Bone marrow (tissue), 2 donors: ENCODE measurements around the gene PHLDA3.

Source experiments
- DNase-seq, 2 donors: peaks; one replicate each; lab custom pipeline; 2025; lab: John Stamatoyannopoulos, UW

PHLDA3 gene

DNA sequence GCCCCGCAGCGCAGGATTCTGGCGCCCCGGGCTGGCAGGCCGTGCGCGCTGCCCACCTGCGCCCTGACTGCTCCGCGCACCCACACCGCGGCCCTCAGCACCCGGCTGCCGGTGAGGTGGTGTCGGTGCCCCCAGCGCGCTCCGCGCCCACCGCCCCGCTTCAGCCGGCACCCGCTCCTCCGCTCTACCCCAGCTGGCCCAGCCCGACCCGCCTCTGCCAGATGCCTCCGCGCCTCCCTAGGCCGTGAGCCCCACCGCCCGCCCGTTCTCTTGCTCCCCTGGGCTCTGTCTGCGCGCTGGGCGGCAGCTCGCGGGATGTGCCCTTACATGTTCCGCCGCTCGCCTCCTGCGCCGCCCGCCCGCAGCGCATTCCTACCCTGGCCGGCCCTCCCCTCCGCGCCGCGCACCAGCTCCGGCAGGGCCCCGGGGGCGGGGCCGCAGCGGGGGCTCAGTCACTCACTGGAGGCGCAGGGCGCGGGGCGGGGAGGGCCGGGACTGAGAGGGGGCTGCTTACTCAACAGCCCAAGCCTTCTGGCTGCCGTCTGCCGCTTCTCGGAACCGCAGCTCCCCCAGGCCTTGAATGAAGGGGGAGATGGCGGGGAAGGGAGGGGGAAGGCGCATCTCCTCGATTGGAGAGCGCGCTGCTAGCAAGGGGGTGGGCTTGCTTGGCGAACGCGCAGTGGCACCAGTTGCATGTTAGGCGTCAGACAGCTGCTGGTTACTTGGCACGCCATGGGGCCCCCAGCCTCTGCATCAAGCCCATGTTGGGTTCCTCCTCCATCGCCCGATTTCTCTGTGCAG is at the start of gene PHLDA3:
TSS of gene PHLDA3 (minus strand) at position 345 of the 801 bp plus-strand sequence. CDS start 402 bp downstream, outside the sequence.
- DNase-seq, result peak in 1 of 2 donors; percentile 44

DNA sequence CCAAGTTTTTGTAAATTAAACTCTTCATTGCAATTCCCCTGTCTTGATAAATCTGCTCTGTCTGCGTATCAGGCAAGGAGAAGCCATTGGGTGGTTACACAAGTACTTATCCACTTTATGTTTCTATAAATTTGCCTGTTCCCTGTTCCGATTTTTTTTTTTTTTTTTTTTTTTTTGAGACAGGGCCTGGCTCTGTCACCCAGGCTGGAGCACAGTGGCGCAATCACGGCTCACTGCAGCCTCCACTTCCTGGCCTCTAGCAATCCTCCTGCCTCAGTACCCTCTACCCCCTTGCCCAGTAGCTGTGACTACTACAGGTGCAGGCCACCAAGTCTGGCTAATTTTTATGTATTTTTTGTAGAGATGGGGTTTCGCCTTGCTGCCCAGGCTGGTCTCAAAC is 49.1 kb upstream of the PHLDA3 start:
- DNase-seq, result no peak

DNA sequence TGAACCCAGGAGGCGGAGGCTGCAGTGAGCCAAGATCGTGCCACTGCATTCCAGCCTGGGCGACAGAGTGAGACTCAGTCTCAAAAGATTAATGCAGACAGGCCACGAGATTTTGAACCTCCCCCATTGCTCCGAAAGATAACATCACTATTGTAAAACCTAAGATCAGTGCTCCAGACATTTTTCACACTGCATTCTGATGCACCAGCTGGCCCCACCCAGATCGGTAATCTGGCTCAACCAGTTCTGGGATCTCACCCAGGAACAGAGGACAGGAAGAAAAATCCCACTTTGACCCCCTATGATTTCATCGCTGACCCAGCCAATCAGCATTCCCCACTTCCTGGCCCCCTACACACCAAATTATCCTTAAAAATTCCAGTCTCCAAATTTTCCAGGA is 48.6 kb upstream of the PHLDA3 start:
- no peak for DNase-seq

DNA sequence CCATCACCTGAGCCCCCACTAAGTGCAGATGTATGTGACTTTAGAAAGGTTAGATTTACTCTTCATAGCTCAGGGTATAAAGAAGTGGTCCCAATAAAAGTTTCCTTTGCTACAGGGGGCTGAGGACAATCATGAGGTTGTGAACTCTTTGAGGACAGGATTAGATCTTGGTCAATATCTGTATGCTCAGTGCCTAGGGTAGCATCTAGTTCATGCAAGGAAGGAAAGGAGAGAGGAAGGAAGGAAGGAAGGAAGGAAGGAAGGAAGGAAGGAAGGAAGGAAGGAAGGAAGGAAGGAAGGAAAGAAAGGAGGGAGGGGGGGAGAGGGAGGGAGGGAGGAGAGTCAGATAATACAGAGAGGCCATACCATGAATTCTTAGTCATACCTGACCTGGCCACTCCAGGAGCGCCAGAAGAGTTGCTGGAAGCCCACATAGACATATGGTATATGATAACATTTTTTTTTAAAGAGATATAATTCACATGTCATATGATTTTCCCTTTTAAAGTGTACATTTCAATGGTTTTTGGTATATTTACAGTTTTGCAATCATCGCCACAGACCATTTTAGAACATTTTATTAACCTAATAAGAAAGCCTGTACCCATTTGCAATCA is 47.6 kb upstream of the PHLDA3 start:
- DNase-seq, result no peak

DNA sequence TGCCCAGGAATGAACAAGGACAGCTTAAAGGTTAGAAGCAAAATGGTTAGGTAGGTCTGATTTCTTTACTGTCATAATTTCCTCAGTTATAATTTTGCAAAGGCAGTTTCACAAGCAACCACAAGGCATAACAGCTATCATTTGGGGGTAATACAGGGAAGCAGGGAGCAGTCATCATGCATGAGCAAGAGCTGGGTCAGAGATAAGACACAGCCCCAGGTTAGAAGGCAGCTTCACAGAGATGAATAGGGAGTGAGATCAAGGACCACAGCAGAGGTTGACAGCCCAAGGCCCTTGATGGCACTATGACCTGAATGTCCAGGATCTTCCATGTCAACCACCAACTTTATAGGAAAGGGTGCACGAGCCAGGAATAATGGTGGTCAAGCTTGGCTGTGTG is 46.9 kb upstream of the PHLDA3 start:
- DNase-seq, result no peak

DNA sequence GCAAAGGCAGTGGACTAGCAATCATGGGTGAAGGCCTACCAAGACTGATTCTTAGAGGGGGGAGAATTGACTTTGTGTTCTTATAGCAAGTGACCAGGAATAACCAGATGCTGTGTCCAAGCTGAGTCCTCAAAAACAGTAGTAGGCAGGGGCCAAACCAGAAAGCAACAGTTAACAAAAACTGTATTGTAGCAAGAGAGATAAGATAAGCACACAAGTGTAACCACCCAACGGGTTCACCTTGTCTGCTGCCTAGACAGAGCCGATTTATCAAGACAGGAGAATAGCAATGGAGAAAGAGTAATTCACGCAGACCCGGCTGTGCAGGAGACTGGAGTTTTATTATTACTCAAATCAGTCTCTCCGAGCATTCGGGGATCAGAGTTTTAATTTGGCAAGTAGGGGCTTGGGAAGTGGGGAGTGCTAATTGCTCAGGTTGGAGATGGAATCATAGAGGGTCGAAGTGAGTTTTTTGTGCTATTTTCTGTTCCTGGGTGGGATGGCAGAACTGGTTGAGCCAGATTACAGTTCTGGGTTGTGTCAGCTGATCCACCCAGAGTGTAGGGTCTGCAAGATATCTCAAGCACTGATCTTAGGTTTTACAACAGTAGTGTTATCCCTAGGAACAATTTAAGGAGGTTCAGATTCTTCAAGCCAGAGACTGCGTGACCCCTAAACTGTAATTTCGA is 46.2 kb upstream of the PHLDA3 start:
- DNase-seq, result no peak

DNA sequence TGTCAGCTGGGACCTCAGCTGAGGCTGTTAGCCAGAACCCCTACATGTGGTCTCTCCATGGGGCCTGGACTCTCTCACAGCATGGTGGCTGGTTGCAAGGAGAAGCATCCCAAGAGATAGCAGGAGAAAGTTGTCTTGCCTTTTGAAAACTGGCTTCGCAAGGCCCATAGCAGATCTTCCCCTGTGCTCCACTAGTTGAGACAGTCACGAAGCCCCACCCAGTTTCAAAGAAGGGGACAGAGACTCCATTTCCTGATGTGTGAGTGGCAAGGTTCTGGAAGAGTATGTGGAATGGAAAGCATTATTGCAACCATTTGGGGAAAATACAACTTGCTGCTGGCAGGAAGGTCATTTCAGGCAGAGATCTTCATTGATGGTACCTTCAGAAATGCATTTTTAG is 45.5 kb upstream of the PHLDA3 start:
- no peak for DNase-seq

DNA sequence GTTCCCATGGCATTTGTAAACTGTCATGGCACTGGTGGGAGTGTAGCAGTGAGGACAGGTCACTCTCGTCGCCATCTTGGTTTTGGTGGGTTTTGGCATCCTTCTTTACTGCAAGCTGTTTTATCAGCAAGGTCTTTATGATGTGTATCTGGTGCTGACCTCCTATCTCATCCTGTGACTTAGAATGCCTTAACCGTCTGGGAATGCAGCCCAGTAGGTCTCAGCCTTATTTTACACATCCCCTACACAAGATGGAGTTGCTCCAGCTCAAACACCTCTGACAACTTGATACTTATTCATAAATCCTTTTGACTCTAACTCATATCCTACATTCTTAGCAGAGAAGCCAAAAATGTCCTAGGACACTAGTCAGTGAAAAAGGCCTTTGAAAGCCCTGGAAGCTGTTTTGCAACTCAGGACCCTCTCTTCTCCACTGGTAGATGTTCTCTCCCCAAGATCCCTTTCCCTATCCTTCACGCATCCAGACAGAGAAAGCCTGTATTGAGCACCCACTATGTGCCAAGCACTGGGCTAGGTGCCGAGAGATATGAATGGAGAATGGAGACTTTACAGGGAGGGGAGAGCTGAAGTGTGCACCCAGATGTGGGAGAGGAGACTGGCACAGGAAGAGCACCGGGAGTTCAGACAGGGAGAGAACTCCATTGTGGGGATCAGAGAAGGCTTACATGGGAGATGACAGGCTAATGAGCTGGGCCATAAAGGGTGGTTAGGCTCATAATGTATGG is 44.7 kb upstream of the PHLDA3 start:
- DNase-seq, result no peak

DNA sequence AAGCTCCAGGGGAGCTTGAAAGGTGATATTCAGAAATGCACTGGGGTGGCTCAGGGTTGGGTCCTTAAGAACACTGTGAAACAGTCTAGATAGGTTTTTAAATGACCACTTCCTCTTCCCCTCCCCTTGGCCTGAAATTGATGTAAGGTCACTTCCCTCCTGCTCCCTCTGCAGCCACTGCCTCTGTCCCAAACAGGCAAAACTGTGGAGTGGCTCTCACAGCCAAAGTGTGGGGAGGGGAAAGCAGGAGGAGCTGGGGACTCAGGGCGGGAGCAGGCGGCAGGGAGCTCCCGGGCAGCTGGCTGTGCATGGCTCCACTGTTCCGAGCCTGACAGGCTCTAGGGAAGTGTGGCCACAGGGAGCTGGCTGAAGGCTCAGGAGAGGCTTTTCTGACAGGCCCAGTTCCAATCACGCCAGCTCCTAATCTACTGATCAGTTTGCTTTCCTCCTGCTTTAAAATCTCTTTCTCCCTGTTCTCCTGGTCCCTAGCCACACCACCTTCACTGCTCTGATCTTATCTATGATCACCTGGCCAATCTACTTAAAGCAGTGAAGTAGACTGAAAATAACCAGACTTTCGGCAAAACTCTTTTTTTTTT is 43.1 kb upstream of the PHLDA3 start:
- DNase-seq, result peak in 1 of 2 donors; percentile 12

DNA sequence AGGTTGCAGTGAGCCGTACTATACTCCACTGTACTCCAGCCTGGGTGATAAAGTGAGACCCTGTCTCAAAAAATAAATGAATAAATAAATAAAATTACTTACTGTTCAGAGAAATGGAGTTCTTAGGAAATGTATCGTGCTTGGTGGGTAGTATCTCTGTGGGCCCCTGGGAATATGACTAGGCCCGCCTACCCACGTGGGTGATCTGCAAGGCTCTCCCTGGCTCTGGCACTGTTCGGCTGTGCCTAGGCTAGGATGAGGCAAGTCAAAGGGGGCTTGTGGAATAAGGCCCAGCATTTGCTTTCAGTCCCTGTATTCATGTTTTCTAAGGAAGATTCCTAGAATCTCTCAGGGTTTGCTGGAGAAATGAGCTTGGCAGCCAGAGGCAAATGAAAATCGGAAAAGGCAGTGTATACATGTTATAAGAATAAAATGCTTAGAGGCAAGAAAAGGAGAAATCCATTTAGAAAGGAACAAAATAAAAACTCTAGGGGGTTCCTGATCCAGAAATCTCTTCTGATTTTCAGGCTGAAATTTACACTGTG is 42.5 kb upstream of the PHLDA3 start:
- DNase-seq, result no peak

DNA sequence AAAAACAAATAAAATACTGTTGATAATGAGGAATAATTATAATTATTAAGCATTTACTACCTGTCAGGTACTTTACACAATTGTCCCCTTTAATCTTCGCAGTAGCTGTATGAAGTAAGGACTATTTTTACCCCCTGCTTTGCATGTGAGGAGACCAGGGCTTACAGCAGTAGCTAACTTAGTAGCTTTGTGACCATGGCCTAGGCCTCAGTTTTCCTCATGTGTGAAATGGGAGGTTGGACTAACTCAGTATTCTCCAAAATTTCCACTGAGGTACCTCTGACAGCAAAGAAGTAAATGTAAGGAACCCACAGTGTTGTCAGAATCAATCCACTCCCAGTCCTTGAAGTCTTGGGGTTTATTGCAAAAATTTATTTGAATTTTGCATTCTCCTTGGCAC is 41.7 kb upstream of the PHLDA3 start:
- no peak for DNase-seq

DNA sequence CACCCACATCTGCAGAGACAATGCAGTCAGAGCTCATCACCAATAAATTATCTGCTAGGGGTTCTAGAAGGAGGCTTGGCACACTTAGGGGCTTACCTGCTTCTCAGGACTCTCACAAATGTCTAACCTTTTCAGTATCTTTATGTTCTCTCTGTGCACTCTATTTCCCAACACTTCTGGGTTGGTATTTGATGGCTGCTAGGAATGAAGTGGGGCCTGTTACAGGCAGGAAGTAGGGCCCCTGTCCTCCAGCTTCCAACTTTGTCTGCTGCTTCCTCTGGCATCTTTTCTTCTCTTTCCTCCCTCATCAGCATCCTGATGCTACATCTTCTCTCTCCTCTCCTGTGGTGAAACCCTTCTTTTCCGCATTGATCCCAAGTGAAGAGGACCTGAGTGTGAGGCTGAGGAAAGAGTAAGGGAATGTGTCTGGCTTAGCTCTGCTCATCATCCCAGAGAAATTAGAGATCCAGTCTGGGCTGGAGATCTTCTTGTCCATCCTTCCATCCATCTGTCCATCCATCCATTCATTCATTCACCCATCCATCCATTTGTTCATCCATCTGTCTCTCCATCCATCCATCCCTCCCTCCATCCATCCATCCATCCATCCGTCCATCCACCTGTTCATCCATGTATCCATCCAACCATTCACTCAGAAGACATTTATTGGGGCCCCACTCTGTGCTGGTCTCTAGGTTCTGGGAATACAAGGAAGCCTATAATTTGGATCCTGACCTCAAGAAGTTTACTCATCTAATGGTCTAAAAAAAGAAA is 40.8 kb upstream of the PHLDA3 start:
- DNase-seq, result no peak

DNA sequence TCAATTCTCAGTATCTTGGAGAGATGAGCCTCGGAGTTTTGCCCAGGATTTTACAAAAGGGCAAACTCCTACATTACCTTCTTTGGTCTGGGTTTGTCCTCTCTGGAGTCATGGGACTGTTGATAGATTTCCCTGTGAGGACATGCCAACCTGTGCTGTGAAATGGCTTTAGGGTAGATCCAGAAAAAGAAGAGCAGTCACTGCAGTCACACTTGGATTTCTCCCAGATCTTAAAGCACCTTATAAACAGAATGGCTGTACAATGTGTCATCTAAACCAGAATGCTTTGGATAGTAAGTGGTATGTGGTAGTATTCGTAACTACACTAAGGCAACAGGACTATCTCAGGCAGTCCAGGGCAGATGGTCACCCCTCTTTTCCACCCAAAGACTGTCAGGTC is 39.8 kb upstream of the PHLDA3 start:
- DNase-seq, result no peak

DNA sequence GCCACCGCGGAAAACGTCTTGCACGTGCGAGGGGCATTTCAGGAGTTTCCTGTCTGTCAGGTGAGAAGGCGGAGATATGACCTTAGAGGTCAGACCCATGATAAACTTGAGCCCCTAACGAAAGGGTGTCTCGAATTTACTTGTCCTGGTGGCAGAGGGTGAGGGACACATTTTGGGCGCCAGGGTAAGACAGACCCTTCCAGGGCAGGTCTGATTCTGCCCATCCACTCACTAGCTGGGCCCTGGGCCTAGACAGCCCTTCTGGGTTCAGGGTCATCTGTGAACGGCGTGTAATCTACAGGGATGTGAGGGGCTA is 38.3 kb upstream of the PHLDA3 start:
- no peak for DNase-seq

DNA sequence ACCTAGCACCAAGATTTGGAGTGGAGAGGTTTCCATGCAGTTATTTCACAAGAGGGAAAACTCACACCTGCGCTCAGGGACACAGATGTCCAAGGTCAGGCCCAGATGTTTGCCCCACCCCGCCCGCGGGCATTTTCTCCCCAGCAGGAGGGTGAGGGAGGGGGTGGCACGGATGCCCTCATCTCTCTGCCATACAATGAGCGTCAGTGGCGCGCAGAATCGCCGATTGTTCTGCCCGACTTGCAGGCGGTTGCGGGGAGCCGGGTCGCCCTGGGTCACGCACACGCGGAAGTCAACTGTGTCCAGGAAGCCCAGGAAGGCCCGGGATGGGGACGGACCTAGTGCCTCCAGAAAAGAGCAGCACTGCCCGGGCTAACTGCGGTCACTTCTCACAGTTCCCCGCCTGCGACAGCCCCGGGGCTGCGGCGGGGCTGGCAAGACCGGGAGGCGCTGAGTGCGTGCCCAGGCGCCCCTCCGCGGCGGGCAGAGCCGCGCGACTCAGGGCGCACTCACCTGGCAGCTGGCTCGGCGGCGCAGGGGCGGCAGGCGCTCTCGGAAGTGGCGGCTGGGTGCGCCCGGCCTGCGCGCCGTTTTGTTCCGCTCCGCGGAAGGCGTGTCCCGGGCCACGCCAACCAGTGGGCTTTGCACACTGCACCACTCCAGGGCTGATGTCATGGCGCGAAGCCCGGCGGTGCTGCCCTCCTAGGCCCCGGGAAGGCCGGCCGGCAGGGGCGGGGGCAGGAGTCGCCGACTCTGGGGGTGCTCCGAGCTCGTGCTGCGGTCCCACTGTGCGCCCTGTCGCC is 37.8 kb upstream of the PHLDA3 start, which contains the start of gene CSRP1:
TSS of gene CSRP1 (minus strand) at position 567 of the 803 bp plus-strand sequence. CDS start 10,820 bp downstream, outside the sequence.
- peak; percentile 53 for DNase-seq

DNA sequence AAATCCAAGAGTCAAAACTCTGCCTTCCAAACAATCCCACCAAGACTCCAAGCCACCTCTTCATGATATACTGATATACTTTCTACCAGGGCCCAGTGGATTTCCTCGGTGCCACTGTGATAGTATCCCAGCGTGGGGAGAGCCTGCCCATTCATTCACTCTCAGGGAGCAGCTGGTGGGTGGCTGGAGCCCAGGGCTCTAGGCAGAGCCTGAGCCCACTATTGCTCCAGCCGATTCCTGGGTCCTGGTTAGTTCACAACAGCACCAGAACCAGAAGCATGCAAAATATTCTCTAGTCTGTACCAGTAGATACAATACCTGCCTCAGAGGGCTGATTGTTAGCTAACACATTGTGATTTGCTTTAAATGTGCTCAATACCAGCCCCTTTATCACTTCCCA is 37.1 kb upstream of the PHLDA3 start:
- no peak for DNase-seq

DNA sequence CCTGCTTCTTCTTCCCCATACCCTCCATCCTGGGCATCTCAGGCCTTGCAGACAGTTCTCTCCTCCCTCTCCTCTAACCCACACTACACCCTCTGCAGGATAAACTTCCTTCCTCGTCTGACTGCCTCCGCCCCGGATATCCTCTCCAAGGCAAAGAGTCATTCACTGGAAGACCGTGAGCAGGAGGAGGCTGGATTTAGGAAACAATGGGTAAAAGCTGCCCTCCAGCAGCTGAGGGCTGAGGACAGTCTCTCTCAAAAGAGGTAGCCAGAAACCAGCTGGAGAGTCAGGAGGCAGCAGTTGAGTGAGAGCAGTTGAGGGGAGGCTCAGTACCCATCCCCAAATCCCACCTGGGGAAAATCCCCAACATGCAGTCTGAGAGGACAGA is 36.5 kb upstream of the PHLDA3 start:
- DNase-seq, result no peak

DNA sequence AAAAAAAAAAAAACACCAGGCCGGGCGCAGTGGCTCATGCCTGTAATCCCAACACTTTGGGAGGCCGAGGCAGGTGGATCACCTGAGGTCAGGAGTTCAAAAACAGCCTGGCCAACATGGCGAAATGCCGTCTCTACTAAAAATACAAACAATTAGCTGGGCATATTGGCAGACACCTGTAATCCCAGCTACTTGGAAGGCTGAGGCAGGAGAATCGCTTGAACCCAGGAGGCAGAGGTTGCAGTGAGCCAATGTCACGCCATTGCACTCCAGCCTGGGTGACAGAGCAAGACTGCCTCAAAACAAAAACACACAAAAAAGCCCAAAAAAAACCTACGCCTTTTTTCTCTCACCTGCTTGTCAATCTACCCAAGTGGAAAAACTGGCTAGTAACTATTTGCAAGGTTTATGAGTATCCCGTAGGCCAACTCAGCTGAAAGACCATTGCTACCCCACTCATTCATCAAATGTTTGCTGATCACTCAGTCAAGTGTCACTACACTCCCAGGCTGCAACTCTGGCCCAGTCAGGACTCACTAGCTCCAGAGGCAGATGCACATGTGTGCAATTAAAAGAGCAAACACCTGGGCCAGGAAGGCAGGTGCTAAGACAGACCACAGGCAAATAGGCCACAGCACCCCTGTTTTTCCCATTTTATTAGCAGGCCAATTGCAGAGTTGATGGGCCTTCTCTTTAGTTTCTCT is 36.0 kb upstream of the PHLDA3 start:
- no peak for DNase-seq

DNA sequence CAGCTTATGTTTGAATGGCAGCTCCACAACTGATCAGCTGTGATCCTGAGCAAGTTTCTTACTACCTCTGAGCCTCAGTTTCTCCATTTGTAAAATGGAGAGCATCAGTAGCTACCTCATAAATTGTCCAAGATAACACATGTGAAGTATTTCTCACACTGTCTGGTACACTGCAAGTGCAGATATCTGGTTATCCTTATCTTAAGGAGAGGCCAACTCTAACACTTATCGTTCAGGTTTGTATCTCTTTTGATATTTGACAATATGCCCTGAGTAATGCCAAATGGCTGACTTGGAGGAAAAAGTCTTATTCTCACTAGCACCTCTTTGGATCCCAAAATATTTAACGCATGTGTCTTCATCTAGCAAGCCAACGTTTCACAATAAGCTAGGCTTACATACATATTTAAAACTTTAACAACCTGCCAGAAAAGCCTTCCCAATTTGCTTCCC is 35.2 kb upstream of the PHLDA3 start:
- no peak for DNase-seq
